Measurements from ENCODE around the gene GALNT7. TPM values are rescaled to one million over a fixed set of nuclear protein-coding genes. Genes with fewer than 3 reads are reported as not detected.

Gene GALNT7
- total and polyA plus RNA-seq, 2 of the 13 experiments (the other 11 are each of a cell fraction or from before 2014, with no cell fraction given) = 0.08 to 0.13 TPM

- POLR2A ChIA-PET = no interaction called here
- in situ Hi-C loops (cut with HindIII; ENCODE audit: extremely low pct_ligation_motif_present, low pct_unique_long_range_greater_than_20kb) (loop anchor here (5.0 kb wide), 1 partner anchor 246 kb away; no protein-coding TSS in a partner anchor), intact Hi-C loops (cut with micrococcal nuclease; ENCODE audit: unreplicated experiment) (loop anchor here (1.0 kb wide), 2 partner anchors 233 to 245 kb away; no protein-coding TSS in a partner anchor)
- peak; percentile 95 for ATAC-seq
- CTCF ChIA-PET (ENCODE audit: low intra/inter-chr PET ratio, low total read pairs) = interaction anchor here (1.3 to 1.6 kb wide), 2 partner anchors 232 to 245 kb away, joined by 11 to 14 read pairs; no protein-coding TSS in a partner anchor
- Histone ChIP-seq H3K4me1 (ENCODE audit: insufficient read depth, low read length) (no peaks in the 10 kb centered on the region), H3K4me2 (ENCODE audit: low read depth, low read length) (no peak overlapping the region), H2AFZ (ENCODE audit: low read length) (no peak overlapping the region), H3K27me3 (ENCODE audit: control insufficient read depth in 1 of 2, insufficient read depth in 2 of 2, low read length in 2 of 2) (no peaks in the 10 kb centered on the region; a peak in 1 of 5 replicates), H3K9ac (ENCODE audit: insufficient read depth, low read depth, low read length) (no peak overlapping the region), H3K27ac (ENCODE audit: extremely low read length, insufficient read depth, low read length) (no peak overlapping the region), H3K9me3 (ENCODE audit: low read length) (no peaks in the 10 kb centered on the region), H3K36me3 (replicated peaks in 1 of 2; ENCODE audit: control insufficient read depth in 1 of 2, insufficient read depth in 2 of 2, low read length in 2 of 2) (no peaks in the 10 kb centered on the region), H3K79me2 (ENCODE audit: insufficient read depth, low read length) (no peaks in the 10 kb centered on the region), H4K20me1 (ENCODE audit: insufficient read depth, low read length) (no peaks in the 10 kb centered on the region), H3K4me3 (replicated peaks in 1 of 3; ENCODE audit: insufficient read depth in 1 of 3, low read depth in 2 of 3, low read length in 3 of 3) (no peak overlapping the region)
- TF ChIP-seq STAG1 (CRISPR knock-in tag; IDR thresholded peaks at IDR 0.05) = peak; percentile 84
- no peak for TF ChIP-seq ZNF296 (CRISPR knock-in tag; conservative IDR thresholded peaks at IDR 0.05)
- TF ChIP-seq CTCF (CRISPR knock-in tag; IDR thresholded peaks at IDR 0.05) = peak; percentile 74
- TF ChIP-seq ZBTB46 (CRISPR knock-in tag; IDR thresholded peaks at IDR 0.05; ENCODE audit: borderline replicate concordance) = no peak
- peak; percentile 44; the same call in 1 of the 2 replicates for TF ChIP-seq SMC3 (IDR thresholded peaks at IDR 0.05; ENCODE audit: low read length)
- 0% methylated on average over 4 of the region's 4 CpGs for WGBS (ENCODE audit: low lambda C conversion rate)
- BruUV-seq (replicated peaks) = no TSS peak
- FAIRE-seq = peak; percentile 54
- DNase-seq (ENCODE audit: low spot score) = peak; percentile 29
Measured at GRCh38 chr4:173257732-173258717, 89.4 kb downstream of the GALNT7 start.

Measured in HepG2 (cell line).